Upper lobe of left lung (tissue), 6 donors: ENCODE measurements around the gene POLQ. TPM values are rescaled to one million over a fixed set of nuclear protein-coding genes. Genes with fewer than 3 reads are reported as not detected.
"Not testable (repeated sequence)": the region's sequence is repeated elsewhere in the genome, so short reads cannot be mapped to it uniquely, and the experiment has no call there.

ENCODE experiments used
- ATAC-seq, 2 donors: fragments of 200-7000 bp; cut with Tn5 transposase; one replicate each; pipeline ENCODE4 v1.9.1; 2022; ENCODE audit warnings: mild to moderate bottlenecking in 2 of 2, moderate library complexity in 2 of 2; ENCODE audit not compliant: low FRiP score in 2 of 2
- DNase-seq, 2 donors: peaks; one replicate each; pipeline ENCODE4 v3.0.0-alpha.2; 2019 to 2020
- H3K27ac ChIP-seq, 4 donors: fragments of 200-600 bp; sonication (generic); one replicate each; pipeline ENCODE4 v1.5.1; 2016 to 2019
- H3K27me3 ChIP-seq, 4 donors: fragments of 200-600 bp; sonication (generic); one replicate each; pipeline ENCODE4 v1.5.1; 2017 to 2019
- H3K36me3 ChIP-seq, 4 donors: fragments of 200-600 bp; sonication (generic); one replicate each; pipeline ENCODE4 v1.5.1; 2016 to 2019
- H3K4me1 ChIP-seq, 4 donors: fragments of 200-600 bp; sonication (generic); one replicate each; pipeline ENCODE4 v1.5.1; 2018 to 2019
- H3K4me3 ChIP-seq, 4 donors: fragments of 200-600 bp; sonication (generic); one replicate each; pipeline ENCODE4 v1.5.1; 2017 to 2019; ENCODE audit warnings: mild to moderate bottlenecking in 2 of 4, moderate library complexity in 1 of 4
- H3K9me3 ChIP-seq, 4 donors: fragments of 200-600 bp; sonication (generic); one replicate each; pipeline ENCODE4 v1.5.1; 2018 to 2019
- EP300 ChIP-seq, 4 donors: sonication (generic); formaldehyde crosslinking; IDR thresholded peaks; one replicate each; pipeline ENCODE4 v1.5.1; 2017; ENCODE audit warnings: antibody characterized with exemption in 4 of 4, control low read depth in 2 of 4
- POLR2A ChIP-seq, 4 donors: fragments of 450-650 bp; IDR thresholded peaks; one replicate each; pipeline ENCODE4 v1.5.1; 2016 to 2017; ENCODE audit warnings: antibody characterized with exemption in 4 of 4, mild to moderate bottlenecking in 2 of 4
- POLR2AphosphoS5 ChIP-seq, 2 donors: sonication (generic); formaldehyde crosslinking; IDR thresholded peaks; one replicate each; pipeline ENCODE4 v1.5.1; 2017; ENCODE audit warnings: antibody characterized with exemption in 2 of 2
- WGBS, 2 donors: methylation state at CpG; one replicate each; pipeline ENCODE4 v1.1.5; 2017 to 2018; 5-methylcytosine and 5-hydroxymethylcytosine counted together
- total RNA-seq, 6 donors: library from RNA; depleted of rRNA in 4 of 6; stranded (reverse); fragments of >200 nt in 4 of 6; gene quantifications; one replicate each; pipeline versions ENCODE4 v1.1.0 to v1.2.1, GENCODE V29; 2016 to 2021
- TF ChIP-seq, protein P1 (sequence below), 6 experiments: fragments of 450-650 bp in 4 of 6; fragments of 200-600 bp in 2 of 6; sonication (generic) in 2 of 6; IDR thresholded peaks; one replicate each; pipeline ENCODE4 v1.5.1; 2016 to 2019; ENCODE audit warnings: antibody characterized with exemption in 6 of 6
- donor health status: DM: no; HTN: no; CAD: no; lungs with moderate emphysema.
- donor health status: DM: no; HTN: yes; CAD: no; lungs with severe emphysema.

Gene POLQ
- total RNA-seq, 6 donors from 2014 or later, result under 0.01 to 1.2 (median 0.46) TPM

GRCh38 chr3:121467085-121467484, 78.7 kb downstream of the POLQ start:
- H3K27me3 ChIP-seq, result no peaks in the 10 kb centered on the region
- TF ChIP-seq EP300 (IDR thresholded peaks at IDR 0.05) (no peak), POLR2A (IDR thresholded peaks at IDR 0.05) (no peak)
- TF ChIP-seq, protein P1, sequence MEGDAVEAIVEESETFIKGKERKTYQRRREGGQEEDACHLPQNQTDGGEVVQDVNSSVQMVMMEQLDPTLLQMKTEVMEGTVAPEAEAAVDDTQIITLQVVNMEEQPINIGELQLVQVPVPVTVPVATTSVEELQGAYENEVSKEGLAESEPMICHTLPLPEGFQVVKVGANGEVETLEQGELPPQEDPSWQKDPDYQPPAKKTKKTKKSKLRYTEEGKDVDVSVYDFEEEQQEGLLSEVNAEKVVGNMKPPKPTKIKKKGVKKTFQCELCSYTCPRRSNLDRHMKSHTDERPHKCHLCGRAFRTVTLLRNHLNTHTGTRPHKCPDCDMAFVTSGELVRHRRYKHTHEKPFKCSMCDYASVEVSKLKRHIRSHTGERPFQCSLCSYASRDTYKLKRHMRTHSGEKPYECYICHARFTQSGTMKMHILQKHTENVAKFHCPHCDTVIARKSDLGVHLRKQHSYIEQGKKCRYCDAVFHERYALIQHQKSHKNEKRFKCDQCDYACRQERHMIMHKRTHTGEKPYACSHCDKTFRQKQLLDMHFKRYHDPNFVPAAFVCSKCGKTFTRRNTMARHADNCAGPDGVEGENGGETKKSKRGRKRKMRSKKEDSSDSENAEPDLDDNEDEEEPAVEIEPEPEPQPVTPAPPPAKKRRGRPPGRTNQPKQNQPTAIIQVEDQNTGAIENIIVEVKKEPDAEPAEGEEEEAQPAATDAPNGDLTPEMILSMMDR (IDR thresholded peaks at IDR 0.05), result no peak
- H3K4me1 ChIP-seq, result no peaks in the 10 kb centered on the region
- ATAC-seq (no peak), DNase-seq (no peak)
- no peaks in the 10 kb centered on the region for H3K9me3 ChIP-seq
- WGBS, 2 donors, result 93 to 94% methylated on average over 2 of the region's 2 CpGs
- no peaks in the 10 kb centered on the region for H3K36me3 ChIP-seq
- H3K4me3 ChIP-seq, result no peak overlapping the region
- H3K27ac ChIP-seq, result no peak overlapping the region

GRCh38 chr3:121463745-121464144, 82.0 kb downstream of the POLQ start:
- H3K27me3 ChIP-seq, result no peaks in the 10 kb centered on the region
- H3K4me3 ChIP-seq, result no peak overlapping the region
- TF ChIP-seq EP300 (IDR thresholded peaks at IDR 0.05) (no peak), POLR2A (IDR thresholded peaks at IDR 0.05) (no peak), POLR2AphosphoS5 (IDR thresholded peaks at IDR 0.05) (no peak)
- TF ChIP-seq, protein P1 (IDR thresholded peaks at IDR 0.05), result no peak
- no peak overlapping the region for H3K27ac ChIP-seq
- no peak for DNase-seq
- no peaks in the 10 kb centered on the region for H3K9me3 ChIP-seq
- H3K4me1 ChIP-seq, result no peaks in the 10 kb centered on the region
- ATAC-seq, result no peak
- H3K36me3 ChIP-seq, result no peaks in the 10 kb centered on the region

- 86 to 91% methylated on average over 3 of the region's 3 CpGs for WGBS, 2 donors
These were observed 83.2 kb downstream of the POLQ start for GRCh38 chr3:121462565-121462964.

GRCh38 chr3:121451752-121452151, 94.0 kb downstream of the POLQ start:
- not testable (repeated sequence) for H3K27ac ChIP-seq, H3K9me3 ChIP-seq, H3K4me3 ChIP-seq, H3K27me3 ChIP-seq, H3K4me1 ChIP-seq, H3K36me3 ChIP-seq, ATAC-seq
- peak in 1 of 2 donors; percentile 33 for DNase-seq
- WGBS, 2 donors, result 80 to 97% methylated on average over 9 to 11 of the region's 12 CpGs

More at GRCh38 chr3:121462565-121462964, 83.2 kb downstream of the POLQ start:
- H3K4me1 ChIP-seq, result no peaks in the 10 kb centered on the region
- DNase-seq (no peak), ATAC-seq (no peak)
- H3K27me3 ChIP-seq, result no peaks in the 10 kb centered on the region
- no peak overlapping the region for H3K27ac ChIP-seq
- TF ChIP-seq EP300 (IDR thresholded peaks at IDR 0.05), result no peak
- no peak for TF ChIP-seq POLR2AphosphoS5 (IDR thresholded peaks at IDR 0.05)
- H3K9me3 ChIP-seq, result no peaks in the 10 kb centered on the region
- no peak overlapping the region for H3K4me3 ChIP-seq
- no peaks in the 10 kb centered on the region for H3K36me3 ChIP-seq

GRCh38 chr3:121443456-121443855, 102.3 kb downstream of the POLQ start:
- 86 to 100% methylated on average over 1 of the region's 1 CpG for WGBS, 2 donors
- TF ChIP-seq, protein P1 (IDR thresholded peaks at IDR 0.05), result no peak
- H3K4me3 ChIP-seq, result no peak overlapping the region
- H3K36me3 ChIP-seq, result no peaks in the 10 kb centered on the region
- ATAC-seq (no peak), DNase-seq (no peak)
- no peaks in the 10 kb centered on the region for H3K4me1 ChIP-seq
- no peaks in the 10 kb centered on the region for H3K27me3 ChIP-seq
- H3K27ac ChIP-seq, result no peak overlapping the region
- no peaks in the 10 kb centered on the region for H3K9me3 ChIP-seq

GRCh38 chr3:121436641-121437040, 109.1 kb downstream of the POLQ start:
- Histone ChIP-seq H3K4me1 (no peaks in the 10 kb centered on the region), H3K36me3 (no peaks in the 10 kb centered on the region), H3K4me3 (no peak overlapping the region), H3K27me3 (no peaks in the 10 kb centered on the region), H3K27ac (no peak overlapping the region), H3K9me3 (no peaks in the 10 kb centered on the region)
- TF ChIP-seq POLR2A (IDR thresholded peaks at IDR 0.05), result no peak
- TF ChIP-seq EP300 (IDR thresholded peaks at IDR 0.05), result no peak
- TF ChIP-seq POLR2AphosphoS5 (IDR thresholded peaks at IDR 0.05), result no peak
- TF ChIP-seq, protein P1 (IDR thresholded peaks at IDR 0.05), result no peak
- DNase-seq (no peak), ATAC-seq (no peak)
- 79 to 80% methylated on average over 3 of the region's 3 CpGs for WGBS, 2 donors
